ENCODE results near the gene POSTN. TPM values are rescaled to one million over a fixed set of nuclear protein-coding genes. Genes with fewer than 3 reads are reported as not detected.
A peak's percentile ranks its signal among the peaks of the same experiment; 100 is the strongest.

POSTN gene
- total RNA-seq, 1 donor from 2014 or later = 6.9 TPM

DNA sequence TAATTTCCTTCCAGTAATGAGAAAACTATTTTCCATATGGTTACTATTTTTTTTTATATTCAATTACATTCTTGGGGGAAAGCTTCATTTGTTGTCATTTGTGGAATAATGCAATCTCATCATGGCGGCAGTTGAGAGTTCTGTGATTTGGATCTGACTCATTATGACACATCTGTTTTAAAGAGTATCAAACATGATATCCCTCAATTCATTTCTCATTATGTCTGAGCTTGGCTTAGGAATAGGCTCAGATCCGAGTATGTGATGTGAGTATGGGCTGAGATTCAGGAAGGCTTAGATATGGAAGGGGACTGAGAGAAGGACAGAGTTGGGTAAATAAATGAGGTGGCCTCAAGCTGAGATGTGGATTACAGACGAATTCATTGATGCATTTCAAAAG is 64.4 kb downstream of the POSTN start:
- intact Hi-C loops (cut with micrococcal nuclease) = no loop called here
- ATAC-seq (no peak), DNase-seq (no peak)

DNA sequence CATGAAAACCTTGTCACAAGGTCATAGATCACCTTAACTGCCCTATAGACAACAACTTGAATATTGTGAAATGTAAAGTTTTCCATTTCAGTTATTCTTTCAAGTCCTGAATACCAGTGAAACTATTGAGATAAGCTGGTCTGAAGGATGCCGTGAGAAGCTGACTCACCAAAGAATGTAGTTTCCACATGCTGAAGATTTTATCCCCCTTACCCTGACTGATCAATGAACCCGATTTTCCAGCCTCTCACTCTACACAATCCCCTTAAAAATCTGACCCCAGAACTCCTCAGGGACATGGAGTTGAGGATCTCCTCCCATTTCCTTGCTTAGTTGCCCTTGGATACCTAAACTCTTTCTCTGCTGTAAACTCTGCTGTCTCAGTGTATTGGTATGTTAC is 67.5 kb downstream of the POSTN start:
- ATAC-seq = no peak
- intact Hi-C loops (cut with micrococcal nuclease) = no loop called here

DNA sequence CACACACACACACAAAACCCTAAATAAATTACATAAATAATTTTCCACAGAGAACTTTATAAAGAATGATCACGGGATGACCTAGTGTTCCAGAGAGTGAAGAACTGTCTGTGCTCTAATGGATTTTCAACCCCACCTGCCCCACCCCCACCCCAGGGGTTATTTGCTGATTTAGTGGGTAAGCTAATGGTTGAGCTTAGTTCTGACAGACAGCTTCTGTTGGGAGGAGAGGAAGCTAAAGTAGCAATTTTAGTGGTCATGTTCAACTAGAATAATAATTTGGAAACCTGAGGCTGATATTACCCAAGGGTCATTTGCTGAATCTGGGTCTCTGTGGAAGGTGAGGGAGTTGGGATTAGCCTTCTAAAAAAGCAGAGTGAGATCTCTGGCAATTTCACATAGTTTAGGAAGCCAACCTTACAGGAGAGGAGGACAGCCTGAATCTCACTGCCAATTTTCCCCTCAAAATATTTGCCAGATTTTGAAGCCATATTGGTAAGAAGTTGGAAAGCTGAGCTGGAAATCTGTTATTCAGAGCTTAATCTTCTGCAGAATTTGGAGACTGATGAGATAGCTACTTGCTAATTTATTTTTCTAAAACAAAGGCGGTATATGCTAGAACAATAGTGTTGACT is 68.7 kb downstream of the POSTN start:
- ATAC-seq (no peak), DNase-seq (no peak)
- intact Hi-C loops (cut with micrococcal nuclease) = no loop called here

More for the DNA sequence above, 67.5 kb downstream of the POSTN start:
- no peak for DNase-seq

DNA sequence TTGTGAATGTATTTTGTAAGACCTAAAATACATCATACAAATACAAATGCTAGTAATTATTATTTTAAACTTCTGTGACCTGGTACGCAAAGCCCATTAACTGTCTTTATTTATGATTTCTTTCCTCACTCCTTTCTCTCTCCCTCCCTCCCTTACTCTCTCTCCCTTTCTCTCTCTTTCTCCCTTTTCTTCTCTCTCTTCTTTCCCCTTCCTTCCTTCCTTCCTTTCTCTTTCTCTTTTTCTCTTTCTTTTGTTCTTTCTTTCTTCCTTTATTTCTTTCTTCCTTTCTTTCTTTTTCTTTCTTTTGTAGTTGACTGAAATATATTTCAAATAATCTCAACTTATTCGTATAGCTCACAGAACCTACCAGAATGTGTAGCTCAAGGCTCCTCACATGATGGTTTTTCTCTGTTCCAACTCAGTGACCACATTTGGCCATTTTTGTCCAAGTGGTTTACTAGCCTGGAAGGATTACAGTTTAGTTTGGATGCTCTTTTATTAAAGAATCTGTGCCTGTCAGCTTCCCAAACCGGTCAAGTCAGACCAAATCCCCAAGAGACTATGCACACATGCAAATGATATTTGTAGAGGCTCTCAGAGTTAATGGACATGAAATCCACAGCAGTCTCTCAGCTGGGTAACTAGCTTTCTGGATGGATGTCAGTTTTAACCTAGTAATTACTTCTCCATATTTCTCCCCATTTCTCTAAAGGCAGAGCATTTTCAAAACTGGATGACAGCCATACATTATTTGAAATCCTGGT is 71.7 kb downstream of the POSTN start:
- DNase-seq = no peak
- intact Hi-C loops (cut with micrococcal nuclease) = no loop called here
- ATAC-seq = peak; percentile 67

DNA sequence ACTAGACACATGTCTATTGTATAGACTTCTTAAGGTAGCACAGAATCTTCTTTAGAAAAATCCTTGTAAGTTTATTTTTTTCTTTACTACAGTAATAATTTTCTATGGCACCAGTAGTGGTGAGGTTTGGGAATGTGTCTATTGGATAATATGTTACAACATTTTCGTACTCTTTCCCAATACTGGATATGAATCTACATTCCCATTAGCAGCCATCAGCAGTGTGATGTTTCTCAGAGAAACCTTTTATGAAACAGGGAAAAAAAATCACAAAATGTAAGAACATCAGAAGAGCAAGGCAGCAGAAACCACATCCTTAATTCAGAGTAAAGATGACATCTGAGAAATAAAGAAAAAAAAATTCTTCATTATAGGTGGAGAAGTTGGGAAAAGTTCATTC is 83.3 kb downstream of the POSTN start:
- ATAC-seq = no peak
- DNase-seq = no peak
- intact Hi-C loops (cut with micrococcal nuclease) = no loop called here

All from left ventricle myocardium superior (tissue), 1 donor.